HepG2 (cell line): ENCODE measurements around the gene VARS1. TPM values are rescaled to one million over a fixed set of nuclear protein-coding genes. Genes with fewer than 3 reads are reported as not detected.

ENCODE experiments used
- ARNTL ChIP-seq: sonication (generic); formaldehyde crosslinking; IDR thresholded peaks from 2 replicates; pipeline ENCODE4 v1.4.0; 2020; ENCODE audit warnings: mild to moderate bottlenecking, missing genetic modification reagents
- FOXJ3 ChIP-seq: sonication (generic); formaldehyde crosslinking; IDR thresholded peaks from 2 replicates; pipeline ENCODE4 v1.4.0; 2020; ENCODE audit warnings: missing genetic modification reagents, mild to moderate bottlenecking, borderline replicate concordance
- GATAD2A ChIP-seq: IDR thresholded peaks from 2 replicates; pipeline ENCODE4 v1.6.1; 2016
- HNRNPL ChIP-seq: fragments of 200-400 bp; formaldehyde crosslinking; IDR thresholded peaks from 2 replicates; pipeline ENCODE4 v1.6.1; 2017; ENCODE audit warnings: mild to moderate bottlenecking, low read depth, low read length
- HOXD1 ChIP-seq: sonication (generic); formaldehyde crosslinking; IDR thresholded peaks from 2 replicates; pipeline ENCODE4 v1.5.0; 2020; ENCODE audit warnings: missing genetic modification reagents
- NFE2 ChIP-seq: sonication (generic); formaldehyde crosslinking; IDR thresholded peaks from 2 replicates; pipeline ENCODE4 v1.4.0; 2020; ENCODE audit warnings: missing genetic modification reagents
- NFRKB ChIP-seq: fragments of 450-650 bp; IDR thresholded peaks from 2 replicates; pipeline ENCODE4 v1.6.1; 2017
- RARG ChIP-seq: sonication (generic); formaldehyde crosslinking; IDR thresholded peaks from 2 replicates; pipeline ENCODE4 v1.4.0; 2020; ENCODE audit warnings: low read depth, mild to moderate bottlenecking, missing genetic modification reagents
- SIN3B ChIP-seq: fragments of 150-350 bp; IDR thresholded peaks from 2 replicates; pipeline ENCODE4 v1.6.1; 2014; ENCODE audit warnings: low read length
- STAT5B ChIP-seq: sonication (generic); formaldehyde crosslinking; IDR thresholded peaks from 2 replicates; pipeline ENCODE4 v1.4.0; 2020; ENCODE audit warnings: missing genetic modification reagents
- TCF7 ChIP-seq: sonication (generic); IDR thresholded peaks from 2 replicates; pipeline ENCODE4 v1.6.1; 2016; ENCODE audit warnings: antibody characterized with exemption, low read depth
- THAP11 ChIP-seq: IDR thresholded peaks from 2 replicates; pipeline ENCODE4 v1.6.1; 2016; ENCODE audit warnings: missing biosample characterization, missing genetic modification reagents
- ZNF460 ChIP-seq: sonication (generic); formaldehyde crosslinking; IDR thresholded peaks from 2 replicates; pipeline ENCODE4 v1.5.1; 2020; ENCODE audit warnings: missing genetic modification reagents, mild to moderate bottlenecking, borderline replicate concordance
- ZNF577 ChIP-seq: sonication (generic); formaldehyde crosslinking; IDR thresholded peaks from 2 replicates; pipeline ENCODE4 v1.4.0; 2020; ENCODE audit warnings: mild to moderate bottlenecking, low read depth, missing genetic modification reagents, borderline replicate concordance
- ZNF709 ChIP-seq: sonication (generic); formaldehyde crosslinking; IDR thresholded peaks from 2 replicates; pipeline ENCODE4 v1.5.0; 2020; ENCODE audit warnings: mild to moderate bottlenecking, missing genetic modification reagents
- ZNF768 ChIP-seq: sonication (generic); formaldehyde crosslinking; IDR thresholded peaks from 2 replicates; pipeline ENCODE4 v1.4.0; 2020; ENCODE audit warnings: missing genetic modification reagents
- polyA plus RNA-seq, 8 experiments: library from polyadenylated mRNA; depleted of rRNA in 3 of 8; stranded (reverse) in 7 of 8; unstranded in 1 of 8; fragments of >200 nt; fragmentation: Illumina TruSeq in 4 of 8; extraction: Trizol in 4 of 8; gene quantifications; 2 replicates each; pipeline versions ENCODE4 v1.2.1 to v1.2.3, GENCODE V29; 2011 to 2016; ENCODE audit warnings: low read depth in 4 of 8, missing spikeins in 1 of 8, mixed read lengths in 1 of 8; ENCODE audit not compliant: insufficient read depth in 1 of 8
- total RNA-seq, 5 experiments: library from RNA; depleted of rRNA; stranded (reverse); fragments of >200 nt; fragmentation: Illumina TruSeq; extraction: Trizol; gene quantifications; 2 replicates each; pipeline ENCODE4 v1.2.3, GENCODE V29; 2016; ENCODE audit warnings: low read depth in 1 of 5
- TF ChIP-seq, protein P1 (sequence below): sonication (generic); formaldehyde crosslinking; IDR thresholded peaks from 2 replicates; pipeline ENCODE4 v1.5.0; 2020; ENCODE audit warnings: missing genetic modification reagents
- TF ChIP-seq, protein P2 (sequence below): sonication (generic); formaldehyde crosslinking; IDR thresholded peaks from 2 replicates; pipeline ENCODE4 v1.4.0; 2020; ENCODE audit warnings: low read depth, mild to moderate bottlenecking, missing genetic modification reagents
- TF ChIP-seq, protein P3 (sequence below): sonication (generic); formaldehyde crosslinking; conservative IDR thresholded peaks from 2 replicates; pipeline ENCODE4 v1.8.0; 2022; ENCODE audit warnings: low read depth, missing genetic modification reagents
- TF ChIP-seq, protein P4 (sequence below): sonication (generic); formaldehyde crosslinking; IDR thresholded peaks from 2 replicates; pipeline ENCODE4 v1.4.0; 2020; ENCODE audit warnings: missing genetic modification reagents
- TF ChIP-seq, protein P5 (sequence below): sonication (generic); formaldehyde crosslinking; IDR thresholded peaks from 2 replicates; pipeline ENCODE4 v1.4.0; 2020; ENCODE audit warnings: mild to moderate bottlenecking, missing genetic modification reagents
- TF ChIP-seq, protein P6 (sequence below): sonication (generic); formaldehyde crosslinking; IDR thresholded peaks from 2 replicates; pipeline ENCODE4 v1.4.0; 2020; ENCODE audit warnings: mild to moderate bottlenecking, missing genetic modification reagents

The VARS1 gene
- total and polyA plus RNA-seq, 2 of the 13 experiments (the other 11 are each of a cell fraction or from before 2014, with no cell fraction given), result 14.7 to 56.1 TPM

DNA sequence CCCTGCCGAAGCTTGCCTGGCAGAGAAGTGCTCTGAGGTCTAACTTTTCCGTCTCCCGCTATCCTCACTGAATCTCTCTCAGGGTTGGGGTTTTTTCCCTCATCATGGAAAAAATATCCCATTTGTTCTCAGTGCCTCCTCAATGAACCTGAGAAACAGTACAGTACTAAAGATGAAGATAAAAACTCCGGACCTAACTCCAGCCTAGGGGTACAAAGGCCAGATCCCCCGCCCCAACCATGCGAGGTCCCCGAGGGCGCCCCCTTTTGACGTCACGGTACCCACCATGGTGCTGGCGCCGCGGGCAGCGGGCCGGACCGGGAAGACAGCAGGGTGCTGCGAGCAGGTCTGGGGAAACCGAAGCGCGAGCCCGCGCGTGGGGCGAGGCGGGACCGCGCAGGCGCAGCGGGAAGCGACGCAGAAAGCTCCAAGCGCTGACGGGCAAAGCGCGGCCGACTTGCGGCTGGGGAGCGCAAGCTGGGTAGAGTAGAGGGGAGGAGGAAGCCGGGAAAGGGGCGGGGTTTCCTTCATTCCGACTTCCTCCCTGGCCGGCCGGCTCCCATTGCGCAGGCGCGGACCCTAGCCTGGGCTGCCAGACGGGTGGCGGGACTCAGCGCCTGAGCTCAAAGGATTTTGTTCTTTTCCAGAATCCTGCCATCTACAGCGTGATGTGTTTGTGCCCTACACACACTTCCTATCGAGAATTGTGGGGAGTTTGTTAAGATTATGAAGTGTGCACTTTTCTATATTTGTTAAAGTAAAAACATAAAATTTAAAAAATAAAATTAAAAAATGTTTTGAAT, 11.1 kb upstream of the VARS1 start, which contains the start of gene LSM2 (continued):
- TF ChIP-seq, protein P1, sequence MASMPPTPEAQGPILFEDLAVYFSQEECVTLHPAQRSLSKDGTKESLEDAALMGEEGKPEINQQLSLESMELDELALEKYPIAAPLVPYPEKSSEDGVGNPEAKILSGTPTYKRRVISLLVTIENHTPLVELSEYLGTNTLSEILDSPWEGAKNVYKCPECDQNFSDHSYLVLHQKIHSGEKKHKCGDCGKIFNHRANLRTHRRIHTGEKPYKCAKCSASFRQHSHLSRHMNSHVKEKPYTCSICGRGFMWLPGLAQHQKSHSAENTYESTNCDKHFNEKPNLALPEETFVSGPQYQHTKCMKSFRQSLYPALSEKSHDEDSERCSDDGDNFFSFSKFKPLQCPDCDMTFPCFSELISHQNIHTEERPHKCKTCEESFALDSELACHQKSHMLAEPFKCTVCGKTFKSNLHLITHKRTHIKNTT (CRISPR knock-in tag), result no peak
- TF ChIP-seq GATAD2A (CRISPR knock-in tag) (peak; percentile 76), ZNF768 (CRISPR knock-in tag) (peak; percentile 81), HNRNPL (peak; percentile 65; the same call in 1 of the 2 replicates), TCF7 (no peak), STAT5B (CRISPR knock-in tag) (no peak), SIN3B (peak; percentile 73), ZNF709 (CRISPR knock-in tag) (peak; percentile 88), HOXD1 (CRISPR knock-in tag) (peak; percentile 71; the same call in 1 of the 2 replicates), THAP11 (CRISPR knock-in tag) (peak; percentile 90), ARNTL (CRISPR knock-in tag) (peak; percentile 69; the same call in 1 of the 2 replicates), NFRKB (no peak), ZNF460 (CRISPR knock-in tag) (no peak; the same call in 1 of the 2 replicates), RARG (CRISPR knock-in tag) (no peak), NFE2 (CRISPR knock-in tag) (no peak), ZNF577 (CRISPR knock-in tag) (no peak), FOXJ3 (CRISPR knock-in tag) (no peak)
- TF ChIP-seq, protein P2, sequence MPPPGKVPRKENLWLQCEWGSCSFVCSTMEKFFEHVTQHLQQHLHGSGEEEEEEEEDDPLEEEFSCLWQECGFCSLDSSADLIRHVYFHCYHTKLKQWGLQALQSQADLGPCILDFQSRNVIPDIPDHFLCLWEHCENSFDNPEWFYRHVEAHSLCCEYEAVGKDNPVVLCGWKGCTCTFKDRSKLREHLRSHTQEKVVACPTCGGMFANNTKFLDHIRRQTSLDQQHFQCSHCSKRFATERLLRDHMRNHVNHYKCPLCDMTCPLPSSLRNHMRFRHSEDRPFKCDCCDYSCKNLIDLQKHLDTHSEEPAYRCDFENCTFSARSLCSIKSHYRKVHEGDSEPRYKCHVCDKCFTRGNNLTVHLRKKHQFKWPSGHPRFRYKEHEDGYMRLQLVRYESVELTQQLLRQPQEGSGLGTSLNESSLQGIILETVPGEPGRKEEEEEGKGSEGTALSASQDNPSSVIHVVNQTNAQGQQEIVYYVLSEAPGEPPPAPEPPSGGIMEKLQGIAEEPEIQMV (CRISPR knock-in tag), result peak; percentile 99
- TF ChIP-seq, protein P3, sequence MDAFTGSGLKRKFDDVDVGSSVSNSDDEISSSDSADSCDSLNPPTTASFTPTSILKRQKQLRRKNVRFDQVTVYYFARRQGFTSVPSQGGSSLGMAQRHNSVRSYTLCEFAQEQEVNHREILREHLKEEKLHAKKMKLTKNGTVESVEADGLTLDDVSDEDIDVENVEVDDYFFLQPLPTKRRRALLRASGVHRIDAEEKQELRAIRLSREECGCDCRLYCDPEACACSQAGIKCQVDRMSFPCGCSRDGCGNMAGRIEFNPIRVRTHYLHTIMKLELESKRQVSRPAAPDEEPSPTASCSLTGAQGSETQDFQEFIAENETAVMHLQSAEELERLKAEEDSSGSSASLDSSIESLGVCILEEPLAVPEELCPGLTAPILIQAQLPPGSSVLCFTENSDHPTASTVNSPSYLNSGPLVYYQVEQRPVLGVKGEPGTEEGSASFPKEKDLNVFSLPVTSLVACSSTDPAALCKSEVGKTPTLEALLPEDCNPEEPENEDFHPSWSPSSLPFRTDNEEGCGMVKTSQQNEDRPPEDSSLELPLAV, result no peak
- TF ChIP-seq, protein P4, sequence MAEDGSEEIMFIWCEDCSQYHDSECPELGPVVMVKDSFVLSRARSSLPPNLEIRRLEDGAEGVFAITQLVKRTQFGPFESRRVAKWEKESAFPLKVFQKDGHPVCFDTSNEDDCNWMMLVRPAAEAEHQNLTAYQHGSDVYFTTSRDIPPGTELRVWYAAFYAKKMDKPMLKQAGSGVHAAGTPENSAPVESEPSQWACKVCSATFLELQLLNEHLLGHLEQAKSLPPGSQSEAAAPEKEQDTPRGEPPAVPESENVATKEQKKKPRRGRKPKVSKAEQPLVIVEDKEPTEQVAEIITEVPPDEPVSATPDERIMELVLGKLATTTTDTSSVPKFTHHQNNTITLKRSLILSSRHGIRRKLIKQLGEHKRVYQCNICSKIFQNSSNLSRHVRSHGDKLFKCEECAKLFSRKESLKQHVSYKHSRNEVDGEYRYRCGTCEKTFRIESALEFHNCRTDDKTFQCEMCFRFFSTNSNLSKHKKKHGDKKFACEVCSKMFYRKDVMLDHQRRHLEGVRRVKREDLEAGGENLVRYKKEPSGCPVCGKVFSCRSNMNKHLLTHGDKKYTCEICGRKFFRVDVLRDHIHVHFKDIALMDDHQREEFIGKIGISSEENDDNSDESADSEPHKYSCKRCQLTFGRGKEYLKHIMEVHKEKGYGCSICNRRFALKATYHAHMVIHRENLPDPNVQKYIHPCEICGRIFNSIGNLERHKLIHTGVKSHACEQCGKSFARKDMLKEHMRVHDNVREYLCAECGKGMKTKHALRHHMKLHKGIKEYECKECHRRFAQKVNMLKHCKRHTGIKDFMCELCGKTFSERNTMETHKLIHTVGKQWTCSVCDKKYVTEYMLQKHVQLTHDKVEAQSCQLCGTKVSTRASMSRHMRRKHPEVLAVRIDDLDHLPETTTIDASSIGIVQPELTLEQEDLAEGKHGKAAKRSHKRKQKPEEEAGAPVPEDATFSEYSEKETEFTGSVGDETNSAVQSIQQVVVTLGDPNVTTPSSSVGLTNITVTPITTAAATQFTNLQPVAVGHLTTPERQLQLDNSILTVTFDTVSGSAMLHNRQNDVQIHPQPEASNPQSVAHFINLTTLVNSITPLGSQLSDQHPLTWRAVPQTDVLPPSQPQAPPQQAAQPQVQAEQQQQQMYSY, result 0 out of 2 replicates have a peak, but pooled peaks have one; percentile 47
- TF ChIP-seq, protein P5, sequence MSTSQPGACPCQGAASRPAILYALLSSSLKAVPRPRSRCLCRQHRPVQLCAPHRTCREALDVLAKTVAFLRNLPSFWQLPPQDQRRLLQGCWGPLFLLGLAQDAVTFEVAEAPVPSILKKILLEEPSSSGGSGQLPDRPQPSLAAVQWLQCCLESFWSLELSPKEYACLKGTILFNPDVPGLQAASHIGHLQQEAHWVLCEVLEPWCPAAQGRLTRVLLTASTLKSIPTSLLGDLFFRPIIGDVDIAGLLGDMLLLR, result peak; percentile 86
- TF ChIP-seq, protein P6, sequence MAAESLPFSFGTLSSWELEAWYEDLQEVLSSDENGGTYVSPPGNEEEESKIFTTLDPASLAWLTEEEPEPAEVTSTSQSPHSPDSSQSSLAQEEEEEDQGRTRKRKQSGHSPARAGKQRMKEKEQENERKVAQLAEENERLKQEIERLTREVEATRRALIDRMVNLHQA, result no peak
